K562 (cell line): ENCODE results near the gene PRODH.
"Not testable (repeated sequence)": the region's sequence is repeated elsewhere in the genome, so short reads cannot be mapped to it uniquely, and the experiment has no call there.

ENCODE experiments used
- CBFB ChIP-seq: sonication (generic); formaldehyde crosslinking; IDR thresholded peaks from 2 replicates; pipeline ENCODE4 v1.4.0; 2020; ENCODE audit warnings: mild to moderate bottlenecking, missing genetic modification reagents
- EHMT2 ChIP-seq: fragments of 450-650 bp; IDR thresholded peaks from 2 replicates; pipeline ENCODE4 v1.6.1; 2018; ENCODE audit warnings: antibody characterized with exemption
- ELF1 ChIP-seq: fragments of 200-800 bp; sonication (Bioruptor generic); IDR thresholded peaks from 2 replicates; pipeline ENCODE4 v1.6.1; 2016; ENCODE audit warnings: missing genetic modification characterization, missing compliant biosample characterization
- GATA2 ChIP-seq: sonication (generic); formaldehyde crosslinking; IDR thresholded peaks from 2 replicates; pipeline ENCODE4 v1.4.0; 2020; ENCODE audit warnings: mild to moderate bottlenecking, missing genetic modification reagents
- GMEB1 ChIP-seq: fragments of 250-450 bp; sonication (Bioruptor Pico); IDR thresholded peaks from 2 replicates; pipeline ENCODE4 v1.4.0; 2020; ENCODE audit warnings: mild to moderate bottlenecking
- MYBL2 ChIP-seq, 2 experiments: fragments of 450-650 bp in 1 of 2; sonication (generic) in 1 of 2; formaldehyde crosslinking in 1 of 2; IDR thresholded peaks; 2 replicates each; pipeline versions ENCODE4 v1.6.1 to v1.8.1; 2017 to 2022; ENCODE audit warnings: borderline replicate concordance in 1 of 2, inconsistent platforms in 1 of 2, low read depth in 1 of 2, mild to moderate bottlenecking in 1 of 2, missing genetic modification reagents in 1 of 2, moderate library complexity in 1 of 2
- POLR2AphosphoS2 ChIP-seq: IDR thresholded peaks from 2 replicates; pipeline ENCODE4 v1.6.1; 2012; ENCODE audit warnings: low read length, improper control_type of control experiment
- PPARD ChIP-seq: fragments of 250-450 bp; sonication (Bioruptor Pico); IDR thresholded peaks from 2 replicates; pipeline ENCODE4 v1.8.0; 2022; ENCODE audit warnings: inconsistent platforms, mild to moderate bottlenecking, moderate library complexity
- RFX1 ChIP-seq: fragments of 450-650 bp; IDR thresholded peaks from 2 replicates; pipeline ENCODE4 v1.6.1; 2016; ENCODE audit warnings: mild to moderate bottlenecking, moderate library complexity
- RHOXF2B ChIP-seq: fragments of 250-450 bp; sonication (Bioruptor Pico); conservative IDR thresholded peaks from 2 replicates; pipeline ENCODE4 v1.5.1; 2021
- TF ChIP-seq, protein P1 (sequence below): sonication (generic); formaldehyde crosslinking; IDR thresholded peaks from 2 replicates; pipeline ENCODE4 v1.8.0; 2022; ENCODE audit warnings: missing genetic modification reagents, mild to moderate bottlenecking, moderate library complexity, borderline replicate concordance
- TF ChIP-seq, protein P2 (sequence below), 3 experiments: IDR thresholded peaks in 2 of 3; conservative IDR thresholded peaks in 1 of 3; 2 replicates each; pipeline ENCODE4 v1.5.1; 2011 to 2012; ENCODE audit warnings: low read length in 3 of 3, mild to moderate bottlenecking in 3 of 3, control low read depth in 2 of 3, improper control_type of control experiment in 1 of 3, inconsistent platforms in 1 of 3, low read depth in 1 of 3, mixed read lengths in 1 of 3, moderate library complexity in 1 of 3; ENCODE audit not compliant: insufficient read depth in 2 of 3

GRCh38 chr22:18956956-18957355, 20.9 kb upstream of the PRODH start:
- not testable (repeated sequence) for TF ChIP-seq EHMT2; GMEB1 (CRISPR knock-in tag); ELF1; PPARD (CRISPR knock-in tag); RFX1; RHOXF2B (CRISPR knock-in tag); GATA2 (CRISPR knock-in tag); POLR2AphosphoS2; MYBL2 (IDR thresholded peaks at IDR 0.05; ENCODE audit: low read depth); MYBL2 (CRISPR knock-in tag; IDR thresholded peaks at IDR 0.05; ENCODE audit: borderline replicate concordance); CBFB (CRISPR knock-in tag)
- TF ChIP-seq, protein P1, sequence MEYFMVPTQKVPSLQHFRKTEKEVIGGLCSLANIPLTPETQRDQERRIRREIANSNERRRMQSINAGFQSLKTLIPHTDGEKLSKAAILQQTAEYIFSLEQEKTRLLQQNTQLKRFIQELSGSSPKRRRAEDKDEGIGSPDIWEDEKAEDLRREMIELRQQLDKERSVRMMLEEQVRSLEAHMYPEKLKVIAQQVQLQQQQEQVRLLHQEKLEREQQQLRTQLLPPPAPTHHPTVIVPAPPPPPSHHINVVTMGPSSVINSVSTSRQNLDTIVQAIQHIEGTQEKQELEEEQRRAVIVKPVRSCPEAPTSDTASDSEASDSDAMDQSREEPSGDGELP (CRISPR knock-in tag), result not testable (repeated sequence)
- TF ChIP-seq, protein P2, sequence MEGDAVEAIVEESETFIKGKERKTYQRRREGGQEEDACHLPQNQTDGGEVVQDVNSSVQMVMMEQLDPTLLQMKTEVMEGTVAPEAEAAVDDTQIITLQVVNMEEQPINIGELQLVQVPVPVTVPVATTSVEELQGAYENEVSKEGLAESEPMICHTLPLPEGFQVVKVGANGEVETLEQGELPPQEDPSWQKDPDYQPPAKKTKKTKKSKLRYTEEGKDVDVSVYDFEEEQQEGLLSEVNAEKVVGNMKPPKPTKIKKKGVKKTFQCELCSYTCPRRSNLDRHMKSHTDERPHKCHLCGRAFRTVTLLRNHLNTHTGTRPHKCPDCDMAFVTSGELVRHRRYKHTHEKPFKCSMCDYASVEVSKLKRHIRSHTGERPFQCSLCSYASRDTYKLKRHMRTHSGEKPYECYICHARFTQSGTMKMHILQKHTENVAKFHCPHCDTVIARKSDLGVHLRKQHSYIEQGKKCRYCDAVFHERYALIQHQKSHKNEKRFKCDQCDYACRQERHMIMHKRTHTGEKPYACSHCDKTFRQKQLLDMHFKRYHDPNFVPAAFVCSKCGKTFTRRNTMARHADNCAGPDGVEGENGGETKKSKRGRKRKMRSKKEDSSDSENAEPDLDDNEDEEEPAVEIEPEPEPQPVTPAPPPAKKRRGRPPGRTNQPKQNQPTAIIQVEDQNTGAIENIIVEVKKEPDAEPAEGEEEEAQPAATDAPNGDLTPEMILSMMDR (IDR thresholded peaks at IDR 0.05 in 2 of 3, conservative IDR thresholded peaks at IDR 0.05 in 1 of 3; ENCODE audit: insufficient read depth in 2 of 3, low read depth in 1 of 3, low read length in 3 of 3), result not testable (repeated sequence)
